Tibial artery (tissue), 4 donors: ENCODE results near the gene KRTAP4-9.
"Not testable (repeated sequence)": the region's sequence is repeated elsewhere in the genome, so short reads cannot be mapped to it uniquely, and the experiment has no call there.

Experiments
- DNase-seq, 2 donors: peaks; one replicate each; pipeline ENCODE4 v3.0.0-alpha.2; 2019
- H3K27ac ChIP-seq, 2 donors: fragments of 200-600 bp; sonication (generic) in 1 of 2; 1 replicate in 1 of 2; 2 replicates in 1 of 2; pipeline ENCODE4 v1.5.1; 2018 to 2019; ENCODE audit warnings: mild to moderate bottlenecking in 1 of 2
- H3K27me3 ChIP-seq, 2 donors: fragments of 200-600 bp; sonication (generic) in 1 of 2; one replicate each; pipeline versions ENCODE4 v1.5.1 to v1.6.0; 2016 to 2019
- H3K36me3 ChIP-seq, 3 donors: fragments of 200-600 bp; sonication (generic) in 2 of 3; one replicate each; pipeline ENCODE4 v1.5.1; 2016 to 2019; ENCODE audit warnings: mild to moderate bottlenecking in 2 of 3
- H3K4me1 ChIP-seq, 4 donors: fragments of 200-600 bp; sonication (generic) in 2 of 4; 1 replicate in 3 of 4; 2 replicates in 1 of 4; pipeline ENCODE4 v1.5.1; 2016 to 2019
- H3K4me3 ChIP-seq, 2 donors: fragments of 200-600 bp; sonication (generic) in 1 of 2; 1 replicate in 1 of 2; 2 replicates in 1 of 2; pipeline ENCODE4 v1.5.1; 2018 to 2019; ENCODE audit warnings: mild to moderate bottlenecking in 2 of 2
- H3K9me3 ChIP-seq, 3 donors: fragments of 200-600 bp; sonication (generic) in 1 of 3; one replicate each; pipeline ENCODE4 v1.5.1; 2016 to 2019
- intact Hi-C: fragments of 100-400 bp; cut with DNase I; formaldehyde crosslinking; loops from one replicate; pipeline ENCODE4 v1.15.0; 2023; ENCODE audit warnings: low total_unique reads
- TF ChIP-seq, protein P1 (sequence below), 2 experiments: fragments of 200-600 bp in 1 of 2; fragments of 450-650 bp in 1 of 2; IDR thresholded peaks; one replicate each; pipeline ENCODE4 v1.5.1; 2017 to 2019; ENCODE audit warnings: antibody characterized with exemption in 2 of 2, mild to moderate bottlenecking in 1 of 2, moderate library complexity in 1 of 2

KRTAP4-9 gene

DNA sequence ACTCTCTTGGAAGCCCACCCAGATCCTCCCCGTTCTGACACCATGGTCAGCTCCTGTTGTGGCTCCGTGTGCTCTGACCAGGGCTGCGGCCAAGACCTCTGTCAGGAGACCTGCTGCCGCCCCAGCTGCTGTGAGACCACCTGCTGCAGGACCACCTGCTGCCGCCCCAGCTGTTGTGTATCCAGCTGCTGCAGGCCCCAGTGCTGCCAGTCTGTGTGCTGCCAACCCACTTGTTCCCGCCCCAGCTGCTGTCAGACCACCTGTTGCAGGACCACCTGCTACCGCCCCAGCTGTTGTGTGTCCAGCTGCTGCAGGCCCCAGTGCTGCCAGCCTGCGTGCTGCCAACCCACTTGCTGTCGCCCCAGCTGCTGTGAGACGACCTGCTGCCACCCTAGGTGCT is at the start of gene KRTAP4-9:
Gene KRTAP4-9 (plus strand): TSS at position 43 of the 400 bp plus-strand sequence. CDS start 0 bp downstream, at position 43.
- H3K4me3 ChIP-seq, H3K27me3 ChIP-seq, H3K27ac ChIP-seq, H3K4me1 ChIP-seq, H3K36me3 ChIP-seq, DNase-seq, intact Hi-C loops, H3K9me3 ChIP-seq: not testable (repeated sequence)

DNA sequence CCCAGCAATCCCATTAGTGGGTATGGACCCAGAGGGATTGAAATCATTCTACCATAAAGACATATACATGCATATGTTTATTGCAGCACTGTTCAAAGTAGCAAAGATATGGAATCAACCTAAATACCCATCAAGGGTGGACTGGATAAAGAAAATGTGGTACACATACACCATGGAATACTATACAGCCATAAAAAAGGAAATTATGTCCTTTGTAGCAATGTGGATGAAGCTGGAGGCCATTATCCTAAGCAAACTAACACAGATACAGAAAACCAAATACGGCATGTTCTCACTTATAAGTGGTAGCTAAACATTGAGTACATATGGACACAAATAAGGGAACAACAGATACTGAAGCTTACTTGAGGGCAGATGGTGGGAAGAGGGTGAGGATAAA is 47.6 kb upstream of the KRTAP4-9 start:
- H3K27ac ChIP-seq: no peak overlapping the region
- DNase-seq: no peak
- intact Hi-C loops: no loop called here
- H3K36me3 ChIP-seq: no peaks in the 10 kb centered on the region
- no peaks in the 10 kb centered on the region for H3K27me3 ChIP-seq
- H3K9me3 ChIP-seq: no peaks in the 10 kb centered on the region
- no peak overlapping the region for H3K4me3 ChIP-seq
- TF ChIP-seq, protein P1, sequence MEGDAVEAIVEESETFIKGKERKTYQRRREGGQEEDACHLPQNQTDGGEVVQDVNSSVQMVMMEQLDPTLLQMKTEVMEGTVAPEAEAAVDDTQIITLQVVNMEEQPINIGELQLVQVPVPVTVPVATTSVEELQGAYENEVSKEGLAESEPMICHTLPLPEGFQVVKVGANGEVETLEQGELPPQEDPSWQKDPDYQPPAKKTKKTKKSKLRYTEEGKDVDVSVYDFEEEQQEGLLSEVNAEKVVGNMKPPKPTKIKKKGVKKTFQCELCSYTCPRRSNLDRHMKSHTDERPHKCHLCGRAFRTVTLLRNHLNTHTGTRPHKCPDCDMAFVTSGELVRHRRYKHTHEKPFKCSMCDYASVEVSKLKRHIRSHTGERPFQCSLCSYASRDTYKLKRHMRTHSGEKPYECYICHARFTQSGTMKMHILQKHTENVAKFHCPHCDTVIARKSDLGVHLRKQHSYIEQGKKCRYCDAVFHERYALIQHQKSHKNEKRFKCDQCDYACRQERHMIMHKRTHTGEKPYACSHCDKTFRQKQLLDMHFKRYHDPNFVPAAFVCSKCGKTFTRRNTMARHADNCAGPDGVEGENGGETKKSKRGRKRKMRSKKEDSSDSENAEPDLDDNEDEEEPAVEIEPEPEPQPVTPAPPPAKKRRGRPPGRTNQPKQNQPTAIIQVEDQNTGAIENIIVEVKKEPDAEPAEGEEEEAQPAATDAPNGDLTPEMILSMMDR (IDR thresholded peaks at IDR 0.05): no peak
- H3K4me1 ChIP-seq: peaks cover 0 to 25% (median 11%) of the 10 kb centered on the region in 4 donors

DNA sequence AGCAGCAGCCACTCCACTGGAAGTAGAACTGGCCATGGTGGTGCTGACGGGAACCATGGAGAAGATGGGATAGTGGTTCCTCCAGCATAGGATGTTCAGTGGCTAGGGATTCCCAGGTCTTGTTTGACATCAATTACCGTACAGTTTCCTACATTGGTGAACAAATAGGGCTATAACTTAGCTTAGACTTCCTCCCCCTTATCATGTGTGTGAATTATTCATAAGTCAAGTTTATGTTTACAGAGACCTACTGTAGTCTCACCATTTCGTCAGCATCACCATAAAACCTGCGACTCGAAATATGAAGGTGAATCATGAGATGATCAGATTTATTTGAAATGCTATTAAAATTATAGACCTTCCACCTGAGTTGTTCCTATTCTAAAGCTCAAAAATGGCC is 46.4 kb upstream of the KRTAP4-9 start:
- Histone ChIP-seq H3K9me3 (no peaks in the 10 kb centered on the region), H3K4me3 (no peak overlapping the region), H3K36me3 (no peaks in the 10 kb centered on the region), H3K27ac (no peak overlapping the region), H3K27me3 (no peaks in the 10 kb centered on the region), H3K4me1 (peaks cover 0 to 34% (median 11%) of the 10 kb centered on the region in 4 donors)
- TF ChIP-seq, protein P1 (IDR thresholded peaks at IDR 0.05): no peak
- intact Hi-C loops: no loop called here
- DNase-seq: no peak

DNA sequence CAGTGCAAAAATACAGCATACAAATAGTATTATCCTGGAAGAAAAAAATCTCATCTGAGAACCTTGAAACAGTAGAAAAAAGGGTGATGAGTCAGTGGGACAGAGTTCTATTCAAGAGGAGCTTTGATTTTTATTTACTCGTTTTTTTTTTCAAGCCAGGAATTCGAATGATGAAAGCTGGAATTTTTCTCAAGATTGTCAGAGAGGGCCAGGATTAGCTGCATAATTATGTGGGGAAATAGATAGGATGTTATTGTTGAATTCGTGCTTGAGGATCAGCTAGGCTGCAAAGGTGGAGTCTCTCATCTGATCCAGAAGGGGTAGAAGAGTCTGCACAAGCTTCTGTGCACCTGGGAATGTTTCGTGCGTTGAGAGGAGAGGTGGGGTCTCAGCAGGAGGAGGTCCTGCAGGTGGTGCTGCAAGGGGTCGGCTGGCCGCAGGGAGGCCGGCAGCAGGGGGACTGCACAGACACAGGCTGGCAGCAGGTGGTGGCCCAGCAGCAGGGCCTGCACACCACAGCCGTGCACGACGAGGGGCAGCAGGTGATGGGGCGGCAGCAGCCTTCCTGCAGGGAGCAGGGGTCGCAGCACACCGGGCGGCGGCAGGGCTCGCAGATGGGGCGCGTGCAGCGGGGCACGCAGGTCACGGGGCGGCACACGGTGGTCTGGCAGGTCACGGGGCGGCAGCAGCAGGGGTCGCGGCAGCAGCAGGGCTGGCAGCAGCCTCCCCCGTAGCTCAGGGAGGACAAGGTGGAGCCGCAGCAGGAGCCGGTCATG is 45.7 kb upstream of the KRTAP4-9 start:
- H3K27ac ChIP-seq, DNase-seq, H3K4me3 ChIP-seq, H3K36me3 ChIP-seq, H3K9me3 ChIP-seq, intact Hi-C loops, H3K27me3 ChIP-seq: not testable (repeated sequence)
- peaks cover 0 to 34% (median 11%) of the 10 kb centered on the region in 4 donors for H3K4me1 ChIP-seq

DNA sequence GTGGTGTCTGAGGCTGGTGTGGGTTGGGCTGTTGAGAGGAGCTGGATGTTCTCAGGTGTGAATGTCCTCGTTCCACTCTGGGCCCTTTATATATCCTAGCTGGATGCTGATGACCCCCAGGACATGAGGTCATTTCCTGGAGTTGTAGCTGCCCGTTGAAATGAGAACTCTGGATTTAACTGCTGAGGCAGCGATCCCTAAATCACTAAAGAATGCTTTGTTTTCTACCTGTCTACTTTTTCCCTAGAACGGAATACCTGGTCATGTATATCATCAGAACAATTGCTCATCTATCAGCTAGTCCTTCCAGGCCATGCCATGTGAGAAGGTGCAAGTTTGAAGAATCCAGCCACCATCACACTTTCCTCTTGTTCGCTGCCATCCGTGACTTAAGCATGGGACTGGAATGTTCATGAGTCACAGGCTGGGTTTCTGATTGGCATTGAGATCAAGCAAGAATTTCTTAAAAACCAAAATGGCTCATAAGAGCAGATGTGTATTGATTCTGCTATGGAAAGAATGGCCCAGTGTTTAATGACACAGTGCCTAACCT is 45.1 kb upstream of the KRTAP4-9 start, which contains the start of gene KRTAP2-3:
Gene KRTAP2-3 (minus strand): TSS at position 63 of the 553 bp plus-strand sequence. CDS start 64 bp downstream, outside the sequence.
- no peaks in the 10 kb centered on the region for H3K36me3 ChIP-seq
- H3K27me3 ChIP-seq: no peaks in the 10 kb centered on the region
- TF ChIP-seq, protein P1 (IDR thresholded peaks at IDR 0.05): no peak
- intact Hi-C loops: no loop called here
- peak within 1 kb of the TSS in 1 of 2 donors; percentile 57 for H3K27ac ChIP-seq
- peaks cover 0 to 34% (median 11%) of the 10 kb centered on the region in 4 donors for H3K4me1 ChIP-seq
- no peak within 1 kb of the TSS for H3K4me3 ChIP-seq
- H3K9me3 ChIP-seq: no peaks in the 10 kb centered on the region
- no peak for DNase-seq

DNA sequence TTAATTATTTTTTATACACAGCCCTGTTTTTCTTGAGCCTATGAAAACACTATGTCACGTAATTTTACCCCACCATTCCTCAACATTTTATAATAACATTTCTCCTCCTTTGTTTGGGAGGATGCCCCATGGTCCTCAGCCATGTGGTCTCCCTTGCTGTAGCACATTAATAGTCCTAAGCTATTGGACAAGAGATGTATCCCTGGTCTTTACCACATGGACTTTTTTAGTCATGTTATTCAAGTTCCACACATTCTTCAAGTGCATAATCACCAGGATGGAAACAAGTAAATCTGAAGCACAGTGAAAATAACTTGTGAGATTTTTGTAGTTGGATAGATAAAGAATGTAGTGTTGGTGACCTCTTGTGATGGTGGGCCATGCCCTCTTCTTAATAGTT is 43.2 kb upstream of the KRTAP4-9 start:
- no peak for DNase-seq
- TF ChIP-seq, protein P1 (IDR thresholded peaks at IDR 0.05): no peak
- intact Hi-C loops: no loop called here
- Histone ChIP-seq H3K36me3 (no peaks in the 10 kb centered on the region), H3K4me3 (no peak overlapping the region), H3K27ac (peak overlapping the region; percentile 57 to 65), H3K9me3 (no peaks in the 10 kb centered on the region), H3K27me3 (no peaks in the 10 kb centered on the region), H3K4me1 (peaks cover 0 to 34% (median 11%) of the 10 kb centered on the region in 4 donors)
